GM23248 (cell line): ENCODE data around the gene STX16. TPM values are rescaled to one million over a fixed set of nuclear protein-coding genes. Genes with fewer than 3 reads are reported as not detected.

Experiments used
- DNase-seq: peaks from one replicate; pipeline ENCODE4 v3.0.0-alpha.2; 2015
- H2AFZ ChIP-seq: fragments of 200-600 bp; sonication (generic); 2 replicates; pipeline ENCODE4 v1.6.1; 2016; ENCODE audit warnings: antibody characterized with exemption
- H3F3A ChIP-seq: fragments of 200-600 bp; sonication (generic); 2 replicates; pipeline ENCODE4 v1.6.1; 2016; ENCODE audit warnings: mild to moderate bottlenecking, antibody characterized with exemption, mixed run types; ENCODE audit not compliant: insufficient read depth
- H3K27ac ChIP-seq: fragments of 200-600 bp; sonication (generic); 2 replicates; pipeline ENCODE4 v1.5.1; 2016; ENCODE audit warnings: mild to moderate bottlenecking
- H3K27me3 ChIP-seq: fragments of 200-600 bp; sonication (generic); replicated peaks from 2 replicates; pipeline ENCODE4 v1.6.1; 2016; ENCODE audit warnings: mild to moderate bottlenecking; ENCODE audit not compliant: insufficient read depth
- H3K36me3 ChIP-seq: fragments of 200-600 bp; sonication (generic); 2 replicates; pipeline ENCODE4 v1.6.1; 2016; ENCODE audit warnings: low read depth, mild to moderate bottlenecking
- H3K4me1 ChIP-seq: fragments of 200-600 bp; sonication (generic); 2 replicates; pipeline ENCODE4 v1.6.1; 2016; ENCODE audit warnings: mild to moderate bottlenecking; ENCODE audit not compliant: insufficient read depth
- H3K4me2 ChIP-seq: fragments of 200-600 bp; sonication (generic); one replicate; pipeline ENCODE4 v1.6.1; 2016; ENCODE audit warnings: mild to moderate bottlenecking; ENCODE audit not compliant: unreplicated experiment
- H3K4me3 ChIP-seq: fragments of 200-600 bp; sonication (generic); 2 replicates; pipeline ENCODE4 v1.5.1; 2016; ENCODE audit warnings: mild to moderate bottlenecking
- H3K79me2 ChIP-seq: fragments of 200-600 bp; sonication (generic); 2 replicates; pipeline ENCODE4 v1.6.1; 2016; ENCODE audit warnings: mild to moderate bottlenecking; ENCODE audit not compliant: insufficient read depth
- H3K9ac ChIP-seq: fragments of 200-600 bp; sonication (generic); 2 replicates; pipeline ENCODE4 v1.6.1; 2016; ENCODE audit warnings: mild to moderate bottlenecking
- H3K9me2 ChIP-seq: fragments of 200-600 bp; sonication (generic); 2 replicates; pipeline ENCODE4 v1.6.1; 2016; ENCODE audit warnings: mixed run types, mild to moderate bottlenecking, moderate library complexity; ENCODE audit not compliant: insufficient read depth
- H3K9me3 ChIP-seq: fragments of 200-600 bp; sonication (generic); one replicate; pipeline ENCODE4 v1.6.1; 2017; ENCODE audit warnings: low read depth
- H4K20me1 ChIP-seq: fragments of 200-600 bp; sonication (generic); 2 replicates; pipeline ENCODE4 v1.6.0; 2016; ENCODE audit not compliant: insufficient read depth
- EZH2 ChIP-seq: fragments of 200-600 bp; sonication (generic); IDR thresholded peaks from 2 replicates; pipeline ENCODE4 v1.6.1; 2018; ENCODE audit warnings: antibody characterized with exemption, mild to moderate bottlenecking; ENCODE audit not compliant: insufficient read depth, poor library complexity, severe bottlenecking
- EZH2phosphoT487 ChIP-seq: fragments of 200-600 bp; sonication (generic); IDR thresholded peaks from 2 replicates; pipeline ENCODE4 v1.6.1; 2018; ENCODE audit warnings: antibody characterized with exemption, moderate library complexity, mild to moderate bottlenecking, low read depth; ENCODE audit not compliant: insufficient read depth
- WGBS, 2 experiments: methylation state at CpG; one replicate each; pipeline ENCODE4 v1.1.6; 2015 to 2017; ENCODE audit warnings: low lambda C conversion rate in 2 of 2, low coverage in 1 of 2; ENCODE audit errors: missing lambda C conversion rate in 2 of 2; 5-methylcytosine and 5-hydroxymethylcytosine counted together
- in situ Hi-C: fragments of 300-500 bp; cut with MboI; formaldehyde crosslinking; loops from 2 replicates; pipeline ENCODE4 v1.15.0; 2020
- polyA plus RNA-seq: library from polyadenylated mRNA; unstranded; fragments of >200 nt; fragmentation: Nextera tagmentation; extraction: Ambion mirVana; gene quantifications from 2 replicates; pipeline ENCODE4 v1.2.1, GENCODE V29; 2016
- total RNA-seq: library from RNA; depleted of rRNA; stranded (reverse); fragments of >200 nt; shearing (Covaris generic); gene quantifications from 2 replicates; pipeline ENCODE4 v1.2.3, GENCODE V29; 2014

The STX16 gene
- total and polyA plus RNA-seq, 2 experiments from 2014 or later = 17.6 to 36.9 TPM

DNA sequence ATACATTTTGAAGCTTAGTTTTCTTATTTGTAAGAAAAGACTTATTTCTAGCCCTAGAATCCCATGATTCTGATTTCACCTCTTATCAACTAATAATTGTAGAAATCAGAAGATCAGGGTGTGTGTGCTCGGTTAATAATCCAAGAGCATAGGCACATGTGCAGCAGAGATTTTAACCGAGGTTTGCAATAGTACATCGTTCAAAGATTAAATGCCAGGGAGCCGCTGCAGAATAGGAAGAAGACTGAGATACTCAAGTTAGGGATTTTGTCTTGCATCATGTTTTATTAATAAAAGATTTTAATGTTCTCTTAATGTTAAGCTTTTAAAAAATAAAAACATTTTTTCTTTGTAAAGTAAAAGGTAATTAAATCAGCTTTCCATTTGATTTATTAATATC, 6.9 kb downstream of the STX16 start:
- DNase-seq = no peak
- Histone ChIP-seq H4K20me1 (no peaks in the 10 kb centered on the region), H3K36me3 (0 out of 2 replicates have a peak, but pooled peaks cover 8% of the 10 kb centered on the region), H3K4me3 (peak overlapping the region; percentile 55), H3F3A (no peaks in the 10 kb centered on the region), H3K4me1 (peaks cover 58% of the 10 kb centered on the region), H3K4me2 (peak overlapping the region; percentile 97), H3K27ac (no peak overlapping the region), H3K79me2 (peaks cover 100% of the 10 kb centered on the region), H2AFZ (no peak overlapping the region), H3K27me3 (no peaks in the 10 kb centered on the region), H3K9me2 (no peaks in the 10 kb centered on the region), H3K9me3 (no peaks in the 10 kb centered on the region), H3K9ac (peak overlapping the region; percentile 51)
- TF ChIP-seq EZH2 (no peak), EZH2phosphoT487 (no peak)
- in situ Hi-C loops = loop anchor here (10.0 kb wide), 1 partner anchor 413 kb away; no protein-coding TSS in a partner anchor
- WGBS, 2 experiments = 23 to 25% methylated on average over 4 of the region's 4 CpGs

DNA sequence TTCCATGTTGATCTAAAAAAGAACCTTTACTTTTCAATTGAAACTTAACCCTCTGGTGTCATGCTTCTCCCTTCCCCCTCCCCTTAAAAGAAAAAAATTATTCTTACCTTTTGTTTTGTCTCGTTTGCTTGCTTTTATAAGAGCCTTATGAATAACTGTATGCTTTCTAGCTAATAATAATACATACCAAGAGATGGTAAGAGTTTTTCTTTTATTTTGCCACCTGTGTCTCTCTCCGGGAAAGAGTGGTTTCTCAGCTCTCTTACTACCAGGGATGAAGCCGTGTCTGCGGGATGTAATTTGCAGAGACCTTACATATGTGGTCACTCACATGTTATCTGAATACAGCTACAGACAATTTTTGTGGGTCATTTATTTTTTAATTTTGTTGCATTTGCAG, 7.7 kb downstream of the STX16 start:
- 80 to 87% methylated on average over 4 of the region's 4 CpGs for WGBS, 2 experiments
- DNase-seq = no peak
- H3K27ac ChIP-seq = no peak overlapping the region
- H3K36me3 ChIP-seq = peaks cover 12% of the 10 kb centered on the region
- no peaks in the 10 kb centered on the region for H3K9me3 ChIP-seq
- no peaks in the 10 kb centered on the region for H3K27me3 ChIP-seq
- H3K9ac ChIP-seq = no peak overlapping the region
- no peaks in the 10 kb centered on the region; the same call in 1 of the 2 replicates for H4K20me1 ChIP-seq
- H3K4me1 ChIP-seq = peaks cover 50% of the 10 kb centered on the region
- no peak for TF ChIP-seq EZH2phosphoT487
- TF ChIP-seq EZH2 = no peak
- H3K79me2 ChIP-seq = peaks cover 100% of the 10 kb centered on the region
- H3F3A ChIP-seq = no peaks in the 10 kb centered on the region
- peak overlapping the region; percentile 97 for H3K4me2 ChIP-seq
- no peaks in the 10 kb centered on the region for H3K9me2 ChIP-seq
- H2AFZ ChIP-seq = no peak overlapping the region
- H3K4me3 ChIP-seq = no peak overlapping the region
- in situ Hi-C loops = loop anchor here (10.0 kb wide), 1 partner anchor 414 kb away; no protein-coding TSS in a partner anchor

- TF ChIP-seq EZH2 = no peak
- 59 to 66% methylated on average over 3 of the region's 3 CpGs for WGBS, 2 experiments
- Histone ChIP-seq H3K4me1 (peaks cover 39% of the 10 kb centered on the region), H3K9me3 (no peaks in the 10 kb centered on the region), H3K27me3 (no peaks in the 10 kb centered on the region), H3F3A (no peaks in the 10 kb centered on the region), H2AFZ (no peak overlapping the region), H3K4me2 (no peak overlapping the region), H3K27ac (no peak overlapping the region), H3K79me2 (peaks cover 100% of the 10 kb centered on the region), H3K4me3 (no peak overlapping the region), H3K9ac (no peak overlapping the region), H3K36me3 (peaks cover 23% of the 10 kb centered on the region), H4K20me1 (no peaks in the 10 kb centered on the region; the same call in 1 of the 2 replicates), H3K9me2 (no peaks in the 10 kb centered on the region)
- in situ Hi-C loops = loop anchor here (10.0 kb wide), 1 partner anchor 415 kb away; no protein-coding TSS in a partner anchor
- DNase-seq = no peak
Measured at GRCh38 chr20:58659841-58660240, 8.8 kb downstream of the STX16 start.

DNA sequence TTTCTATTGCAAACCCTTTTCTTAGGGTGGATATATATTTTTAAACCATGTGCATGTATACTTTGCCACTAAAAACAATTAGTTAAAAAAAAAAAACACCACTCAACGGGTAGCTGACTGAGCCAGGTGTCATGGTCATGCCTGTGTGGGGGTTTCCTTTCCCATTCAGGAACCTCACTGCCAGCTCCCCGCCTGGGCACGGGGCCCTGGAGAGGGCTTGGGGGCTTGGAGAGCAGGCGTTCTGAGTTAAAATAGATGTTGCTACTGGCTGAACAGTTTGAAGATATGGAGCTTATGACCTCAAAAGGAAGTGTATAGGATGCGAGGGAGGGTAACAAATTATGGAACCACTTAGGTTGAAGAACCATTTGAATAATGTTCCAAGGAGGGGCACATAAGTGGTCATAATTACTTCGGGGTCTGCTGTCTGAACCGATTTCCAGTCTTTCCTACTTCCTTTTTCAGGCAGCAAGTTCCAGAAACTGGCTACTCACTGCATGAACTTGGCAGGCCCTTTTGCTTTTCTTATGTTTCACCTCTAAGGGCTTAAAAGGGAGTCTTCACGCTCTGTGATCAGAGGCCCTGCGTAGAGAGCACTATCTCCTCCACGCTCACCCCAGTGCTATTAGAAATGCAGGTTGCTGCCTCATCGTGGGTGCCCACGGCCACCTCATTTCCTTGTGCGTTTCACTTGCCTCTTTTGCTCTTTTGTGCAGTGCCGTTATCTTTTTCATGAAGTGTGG, 9.9 kb downstream of the STX16 start:
- WGBS, 2 experiments = 85% methylated on average over 14 of the region's 14 CpGs
- in situ Hi-C loops = no loop called here
- Histone ChIP-seq H4K20me1 (no peaks in the 10 kb centered on the region; the same call in 1 of the 2 replicates), H3K9ac (no peak overlapping the region), H2AFZ (no peak overlapping the region), H3K4me1 (peaks cover 27% of the 10 kb centered on the region), H3K27ac (no peak overlapping the region), H3K4me2 (no peak overlapping the region), H3K27me3 (no peaks in the 10 kb centered on the region), H3K4me3 (no peak overlapping the region), H3K9me3 (no peaks in the 10 kb centered on the region), H3K79me2 (peaks cover 100% of the 10 kb centered on the region), H3K9me2 (no peaks in the 10 kb centered on the region), H3K36me3 (peaks cover 28% of the 10 kb centered on the region), H3F3A (no peaks in the 10 kb centered on the region)
- no peak for TF ChIP-seq EZH2phosphoT487
- TF ChIP-seq EZH2 = no peak
- DNase-seq = no peak
